ENCODE results near the gene ZBTB38. TPM values are rescaled to one million over a fixed set of nuclear protein-coding genes. Genes with fewer than 3 reads are reported as not detected.

Gene ZBTB38
- total and polyA plus RNA-seq, 2 donors (not counting 3 experiments of a cell fraction or from before 2014, with no cell fraction given) = 31.1 to 85.2 TPM

DNA sequence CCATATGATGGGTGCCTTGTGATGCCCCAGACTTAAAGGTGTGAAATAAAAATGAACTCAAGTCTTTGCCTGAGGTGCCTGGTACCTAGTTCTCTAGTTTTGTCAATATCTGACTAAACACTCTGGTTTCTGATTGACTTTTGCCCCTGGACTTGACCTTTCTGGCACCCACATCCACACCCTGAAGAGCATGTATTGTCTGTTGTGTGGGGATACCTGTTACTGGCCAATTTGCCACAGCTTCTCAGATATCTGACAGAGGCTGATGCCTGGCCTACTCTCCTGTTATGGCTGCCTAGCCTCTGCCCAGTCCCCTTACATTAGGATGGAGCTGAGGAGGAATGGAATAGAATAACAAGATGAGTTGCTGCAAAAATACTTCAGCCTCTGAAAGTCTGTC is 3.6 kb downstream of the ZBTB38 start:
- ChIA-PET CTCF (interaction anchor here (0.7 to 4.6 kb wide), 11 partner anchors 10 to 80 kb away, joined by 3 to 28 read pairs (median 5); no protein-coding TSS in a partner anchor), POLR2A (no interaction called here)
- dilution Hi-C loops (cut with MboI; ENCODE audit: extremely low pct_ligation_motif_present, low sequenced_read_pairs) = no loop called here
- H3K9ac ChIP-seq (replicated peaks; ENCODE audit: extremely low read depth, insufficient read depth, low read length) = no peak overlapping the region
- H4K20me1 ChIP-seq (replicated peaks; ENCODE audit: control insufficient read depth, extremely low read depth, insufficient read depth, low read length) = no peaks in the 10 kb centered on the region
- H3K9me1 ChIP-seq (replicated peaks; ENCODE audit: control insufficient read depth, extremely low read depth, insufficient read depth, low read length) = no peaks in the 10 kb centered on the region
- no peaks in the 10 kb centered on the region for H3K9me3 ChIP-seq (replicated peaks; ENCODE audit: control insufficient read depth, insufficient read depth, low read length)
- H3K27me3 ChIP-seq (ENCODE audit: control insufficient read depth in 2 of 2, insufficient read depth in 2 of 2, low read length in 2 of 2) = no peaks in the 10 kb centered on the region
- intact Hi-C loops (cut with micrococcal nuclease) = no loop called here
- DNase-seq (ENCODE audit: low read depth, low spot score) (no peak), FAIRE-seq (no peak)
- peaks cover 2 to 6% of the 10 kb centered on the region in 2 experiments for H3K36me3 ChIP-seq (ENCODE audit: control insufficient read depth in 2 of 2, extremely low read depth in 1 of 2, insufficient read depth in 2 of 2, low read length in 2 of 2)
- no peak overlapping the region for H3K4me2 ChIP-seq (ENCODE audit: insufficient read depth, low read length)
- H3K79me2 ChIP-seq (ENCODE audit: control insufficient read depth, insufficient read depth, low read length) = peaks cover 34% of the 10 kb centered on the region
- BruUV-seq (replicated peaks) = no TSS peak
- TF ChIP-seq POLR2A (IDR thresholded peaks at IDR 0.05; ENCODE audit: low read depth, low read length) = no peak
- no peak for TF ChIP-seq POLR2AphosphoS5 (IDR thresholded peaks at IDR 0.05; ENCODE audit: insufficient read depth, low read depth, low read length)
- TF ChIP-seq GATA2 (IDR thresholded peaks at IDR 0.05; ENCODE audit: insufficient read depth, insufficient read length, low read depth, low read length) = no peak
- TF ChIP-seq FOS (IDR thresholded peaks at IDR 0.05; ENCODE audit: borderline replicate concordance, insufficient read depth, low read length) = no peak
- TF ChIP-seq MYC (IDR thresholded peaks at IDR 0.05; ENCODE audit: low read depth, low read length) = no peak
- TF ChIP-seq EZH2 (IDR thresholded peaks at IDR 0.05; ENCODE audit: borderline replicate concordance, low read depth, low read length, severe bottlenecking) = no peak
- TF ChIP-seq, protein P1, sequence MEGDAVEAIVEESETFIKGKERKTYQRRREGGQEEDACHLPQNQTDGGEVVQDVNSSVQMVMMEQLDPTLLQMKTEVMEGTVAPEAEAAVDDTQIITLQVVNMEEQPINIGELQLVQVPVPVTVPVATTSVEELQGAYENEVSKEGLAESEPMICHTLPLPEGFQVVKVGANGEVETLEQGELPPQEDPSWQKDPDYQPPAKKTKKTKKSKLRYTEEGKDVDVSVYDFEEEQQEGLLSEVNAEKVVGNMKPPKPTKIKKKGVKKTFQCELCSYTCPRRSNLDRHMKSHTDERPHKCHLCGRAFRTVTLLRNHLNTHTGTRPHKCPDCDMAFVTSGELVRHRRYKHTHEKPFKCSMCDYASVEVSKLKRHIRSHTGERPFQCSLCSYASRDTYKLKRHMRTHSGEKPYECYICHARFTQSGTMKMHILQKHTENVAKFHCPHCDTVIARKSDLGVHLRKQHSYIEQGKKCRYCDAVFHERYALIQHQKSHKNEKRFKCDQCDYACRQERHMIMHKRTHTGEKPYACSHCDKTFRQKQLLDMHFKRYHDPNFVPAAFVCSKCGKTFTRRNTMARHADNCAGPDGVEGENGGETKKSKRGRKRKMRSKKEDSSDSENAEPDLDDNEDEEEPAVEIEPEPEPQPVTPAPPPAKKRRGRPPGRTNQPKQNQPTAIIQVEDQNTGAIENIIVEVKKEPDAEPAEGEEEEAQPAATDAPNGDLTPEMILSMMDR (IDR thresholded peaks at IDR 0.05; ENCODE audit: extremely low read depth in 1 of 2, insufficient read depth in 1 of 2, low read depth in 1 of 2, low read length in 2 of 2) = no peak
- TF ChIP-seq JUN (IDR thresholded peaks at IDR 0.05; ENCODE audit: borderline replicate concordance, insufficient read depth, insufficient read length, low read depth) = no peak
- TF ChIP-seq, protein P2, sequence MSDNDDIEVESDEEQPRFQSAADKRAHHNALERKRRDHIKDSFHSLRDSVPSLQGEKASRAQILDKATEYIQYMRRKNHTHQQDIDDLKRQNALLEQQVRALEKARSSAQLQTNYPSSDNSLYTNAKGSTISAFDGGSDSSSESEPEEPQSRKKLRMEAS (IDR thresholded peaks at IDR 0.05; ENCODE audit: insufficient read depth, insufficient read length) = no peak
- H2AFZ ChIP-seq (ENCODE audit: low read depth, low read length) = no peak overlapping the region
- no peak overlapping the region for H3K27ac ChIP-seq (ENCODE audit: insufficient read depth, low read depth, low read length)
- peaks cover 35% of the 10 kb centered on the region for H3K4me1 ChIP-seq (ENCODE audit: control insufficient read depth, extremely low read depth, insufficient read depth, low read length)
- no peak overlapping the region for H3K4me3 ChIP-seq (replicated peaks in 1 of 3; ENCODE audit: insufficient read depth in 1 of 3, low read depth in 1 of 3, low read length in 3 of 3)

All from endothelial cell of umbilical vein (primary cell).